DMS 273 (cell line): Measurements from ENCODE around the gene PIGN.

Experiments
- DNase-seq: peaks from one replicate; lab custom pipeline; 2025; ENCODE audit not compliant: unreplicated experiment; lab: John Stamatoyannopoulos, UW

Gene PIGN

DNA sequence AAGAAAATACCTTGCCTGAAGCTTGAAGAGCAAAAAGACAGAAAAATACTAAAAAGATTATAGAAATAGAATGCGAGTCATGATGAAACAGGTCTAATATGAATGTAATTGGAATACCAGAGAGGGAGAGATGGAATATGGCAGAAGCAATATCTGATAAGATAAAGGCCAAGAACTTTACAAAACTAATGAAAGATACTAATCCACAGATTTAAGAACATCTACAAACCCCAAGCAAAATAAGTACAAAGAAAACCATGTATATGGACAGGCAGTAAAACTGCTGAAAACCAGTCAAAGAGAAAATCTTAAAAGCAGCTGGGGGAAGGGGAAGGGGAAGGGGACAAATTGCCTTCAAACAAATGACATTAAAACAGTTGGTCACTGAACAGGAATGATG, 67.0 kb downstream of the PIGN start:
- DNase-seq: no peak

DNA sequence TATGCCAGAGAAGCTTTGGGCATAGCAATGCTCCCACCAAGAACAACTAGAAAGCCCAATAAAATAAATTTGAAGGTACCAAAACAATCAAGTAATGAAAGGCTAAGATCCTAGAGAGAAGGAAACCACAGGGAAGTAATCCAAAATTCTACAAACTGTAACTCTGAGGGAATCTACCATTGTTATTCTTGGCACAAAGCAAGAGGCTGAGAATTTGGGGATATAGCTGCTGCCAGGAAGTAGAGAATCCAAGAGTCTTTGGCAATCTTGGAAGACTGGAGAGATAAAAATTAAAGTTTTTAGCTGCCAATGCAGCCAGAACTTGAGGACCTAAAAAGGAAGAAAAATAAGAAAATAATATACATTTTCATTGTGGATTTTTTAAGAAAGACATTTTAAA, 68.5 kb downstream of the PIGN start:
- no peak for DNase-seq

DNA sequence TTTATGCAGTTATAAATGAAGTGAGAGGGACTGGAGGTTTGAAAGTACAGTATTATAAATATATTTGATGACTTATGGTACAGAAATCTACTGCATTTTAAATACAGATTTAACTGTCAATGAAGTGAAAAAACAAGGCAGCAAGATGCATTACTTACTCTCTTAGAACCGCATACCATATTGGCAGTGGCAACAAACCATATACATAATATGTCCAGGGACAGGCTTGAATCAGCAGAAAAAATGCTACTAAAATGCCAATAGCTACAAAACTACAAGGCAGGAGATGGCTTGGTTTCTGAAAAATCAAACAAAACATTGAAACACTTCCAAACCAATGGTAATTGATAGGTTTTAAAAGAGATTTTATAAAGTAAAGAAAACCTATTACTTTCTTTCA, 77.2 kb downstream of the PIGN start:
- no peak for DNase-seq

DNA sequence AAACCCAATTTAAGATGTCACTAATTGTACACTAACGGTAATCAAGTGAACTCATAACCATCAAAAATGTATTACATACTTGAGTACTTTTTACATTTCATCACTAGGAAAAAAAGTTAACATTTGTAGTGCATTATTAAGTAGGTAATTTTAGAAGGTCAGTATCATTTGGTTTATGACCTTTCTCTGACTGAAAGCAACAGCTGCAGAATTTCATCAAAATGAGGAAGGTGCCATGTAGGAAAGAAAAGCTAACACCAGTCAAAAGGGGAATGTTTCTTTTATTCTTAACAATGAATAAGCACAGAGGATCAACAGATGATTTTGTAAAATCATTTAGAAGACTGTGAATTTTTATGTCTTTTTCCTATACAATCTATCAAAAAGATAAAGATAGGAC, 79.0 kb downstream of the PIGN start:
- no peak for DNase-seq

DNA sequence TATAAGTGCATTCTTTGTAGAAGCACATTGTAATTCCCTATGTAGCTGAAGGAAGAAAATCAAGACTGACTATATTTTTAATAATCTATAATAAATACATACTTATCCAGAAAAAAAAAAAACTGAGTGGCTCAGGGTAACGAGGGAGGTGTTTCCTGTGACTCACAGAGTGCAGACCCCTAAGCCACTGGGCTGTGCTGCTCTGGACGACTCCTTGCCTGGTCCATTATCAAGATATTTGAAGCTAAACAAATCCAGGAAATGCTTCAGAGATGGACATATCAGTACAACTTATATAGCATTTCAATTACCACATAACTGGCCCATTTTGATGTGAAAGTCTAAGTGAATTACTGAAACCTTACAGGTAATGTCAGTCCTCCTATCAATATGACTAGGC, 80.6 kb downstream of the PIGN start:
- DNase-seq: no peak

- DNase-seq: no peak
These were observed 81.5 kb downstream of the PIGN start for GRCh38 chr18:62105376-62105775.

DNA sequence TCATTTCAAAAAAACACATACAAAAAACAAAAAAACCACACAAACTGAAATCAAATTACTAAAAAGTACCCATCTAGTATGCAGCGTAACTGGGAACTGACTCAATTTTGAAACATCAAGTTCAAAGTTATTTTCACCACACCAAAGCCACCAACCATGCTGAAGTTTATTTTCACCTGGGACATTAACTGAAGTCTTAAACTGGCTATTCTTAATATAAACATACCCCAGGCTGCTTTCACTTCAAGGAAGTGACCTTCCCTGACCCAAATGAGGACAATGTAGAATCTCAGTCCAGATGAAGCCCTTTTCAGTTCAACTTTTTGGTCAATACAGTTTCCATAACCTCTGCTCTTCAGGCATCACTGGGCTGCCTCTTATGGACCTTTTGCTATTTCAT, 84.6 kb downstream of the PIGN start:
- DNase-seq: no peak

GRCh38 chr18:62101321-62101721, 85.5 kb downstream of the PIGN start:
- no peak for DNase-seq

GRCh38 chr18:62098960-62099359, 87.9 kb downstream of the PIGN start:
- no peak for DNase-seq

DNA sequence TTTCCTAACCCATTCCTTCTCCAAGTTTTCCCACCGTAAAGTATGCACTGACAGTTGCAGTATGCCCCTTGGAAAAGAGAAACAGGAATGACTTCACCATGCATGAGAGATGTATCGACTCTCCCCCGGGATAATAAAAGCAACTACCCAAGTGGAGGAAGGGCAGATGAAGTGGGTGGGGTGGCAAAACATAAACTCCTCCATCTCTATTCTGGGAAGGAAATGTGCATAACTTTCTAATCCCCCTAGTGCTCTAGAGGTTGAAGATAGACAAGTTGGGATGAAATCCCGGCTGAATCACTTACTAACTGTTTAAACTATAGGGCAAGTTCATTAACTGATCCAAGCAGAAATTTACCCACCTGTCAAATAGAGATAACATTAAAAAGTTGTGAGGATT, 89.2 kb downstream of the PIGN start:
- no peak for DNase-seq

GRCh38 chr18:62091487-62092120, 95.3 kb downstream of the PIGN start:
- no peak for DNase-seq

DNA sequence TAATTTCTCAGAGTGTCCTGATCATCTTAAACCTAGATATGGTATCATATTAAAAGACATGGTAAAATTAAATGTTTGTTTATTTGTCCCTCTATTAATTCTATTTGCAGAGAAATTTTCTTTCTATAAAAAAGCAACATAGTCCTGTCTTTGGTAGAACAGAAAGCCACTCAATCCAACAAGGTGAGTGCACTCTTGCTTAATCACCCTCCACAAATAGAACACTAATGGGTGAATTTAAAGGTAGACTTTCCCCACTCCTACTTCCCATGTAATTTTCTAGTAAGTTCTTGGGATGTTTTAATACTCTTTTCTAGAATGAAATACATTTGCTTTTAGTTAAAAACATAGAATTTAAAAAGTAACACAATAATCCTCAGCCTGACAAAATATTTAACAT, 97.7 kb downstream of the PIGN start:
- no peak for DNase-seq

GRCh38 chr18:62088156-62088555, 98.7 kb downstream of the PIGN start:
- no peak for DNase-seq

- no peak for DNase-seq
These were observed 101.1 kb downstream of the PIGN start for GRCh38 chr18:62085756-62086155.

- no peak for DNase-seq
These were observed 105.0 kb downstream of the PIGN start for GRCh38 chr18:62081761-62082294.

DNA sequence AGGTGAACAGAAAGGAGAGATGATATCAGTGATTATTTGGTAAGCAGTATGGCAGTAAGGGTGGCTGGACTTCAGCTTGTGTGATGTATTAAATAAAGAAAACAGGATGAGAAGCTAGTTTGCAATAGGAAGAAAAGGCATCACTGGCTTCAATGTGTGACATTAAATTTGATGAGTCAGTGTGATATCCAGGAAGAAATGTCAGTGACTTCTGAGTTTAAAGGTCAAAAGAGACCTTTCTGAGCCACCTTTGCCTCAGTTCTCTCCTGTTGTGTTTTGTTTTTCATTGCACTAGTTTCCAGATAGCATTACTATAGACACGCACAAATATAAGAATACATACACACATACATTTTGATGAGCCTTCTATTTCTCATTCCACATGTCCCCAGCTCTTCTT, 105.6 kb downstream of the PIGN start:
- no peak for DNase-seq

DNA sequence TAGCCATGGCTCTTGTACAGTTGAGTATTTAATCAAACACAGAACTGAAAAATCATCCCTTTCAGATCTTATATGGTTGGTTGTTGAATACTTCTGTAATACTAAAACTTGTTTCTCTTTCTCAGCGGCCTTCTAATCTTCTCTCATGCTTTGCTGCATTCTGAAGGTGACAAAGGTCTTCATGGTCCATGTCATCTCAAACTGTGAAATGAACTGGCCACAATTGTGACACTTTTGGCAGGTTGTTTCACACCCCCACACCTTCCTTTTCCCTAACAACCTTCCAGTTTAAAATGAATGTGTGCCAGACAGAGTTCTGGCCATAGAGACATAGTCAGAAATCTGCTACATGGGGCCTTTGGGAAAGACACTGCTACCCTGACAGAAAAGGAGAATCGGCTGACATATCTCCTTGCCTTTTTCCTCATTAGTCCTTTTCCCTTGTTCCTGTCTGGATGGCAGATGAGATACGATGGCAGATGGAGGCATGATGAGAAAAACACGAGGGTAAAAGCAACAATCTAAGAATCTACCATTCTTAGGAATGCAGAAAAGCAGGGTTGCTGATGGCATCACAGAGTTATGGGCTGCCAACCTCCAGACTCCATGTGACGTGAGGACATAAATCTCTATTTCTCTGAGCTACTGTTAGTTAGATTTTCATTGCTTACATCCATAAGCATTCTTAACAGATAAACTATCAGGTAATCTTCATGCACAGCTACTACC, 106.5 kb downstream of the PIGN start:
- no peak for DNase-seq

- no peak for DNase-seq
These were observed 113.2 kb downstream of the PIGN start for GRCh38 chr18:62073461-62074281.

DNA sequence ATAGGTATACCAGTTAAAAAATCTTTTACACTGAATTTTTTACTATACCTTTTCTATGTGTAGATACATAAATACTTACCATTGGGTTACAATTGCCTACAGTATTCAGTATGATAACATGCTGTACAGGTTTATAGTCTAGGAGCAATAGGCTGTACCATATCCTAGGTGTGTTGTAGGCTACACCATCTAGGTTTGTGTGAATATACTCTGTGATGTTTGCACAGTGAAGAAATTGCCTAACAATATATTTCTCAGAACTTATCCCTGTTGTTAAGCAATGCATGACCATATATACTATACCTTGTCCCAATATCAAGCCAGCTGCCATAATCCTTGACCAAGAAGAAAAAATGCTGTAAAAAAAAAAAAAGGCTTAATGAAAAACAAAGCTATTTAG, 114.5 kb downstream of the PIGN start:
- no peak for DNase-seq

DNA sequence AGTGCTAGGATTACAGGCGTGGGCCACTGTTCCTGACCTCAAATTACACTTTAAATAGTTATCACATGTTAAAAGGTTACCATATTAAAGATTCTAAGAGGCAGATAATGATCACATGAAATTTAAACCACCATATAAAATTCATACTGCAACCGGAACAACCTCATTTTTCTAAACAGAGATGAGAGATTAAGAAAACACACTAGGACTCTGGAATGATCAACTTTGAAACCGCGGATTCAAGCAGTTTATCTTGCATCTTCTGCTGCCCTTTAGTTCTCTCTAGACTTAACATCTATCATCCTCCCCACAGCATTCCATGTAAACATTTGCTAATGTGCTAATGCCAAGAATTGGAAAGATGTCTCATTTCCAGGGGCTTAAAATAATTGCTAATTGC, 115.8 kb downstream of the PIGN start:
- no peak for DNase-seq

GRCh38 chr18:62070302-62070701, 116.6 kb downstream of the PIGN start:
- peak; percentile 22 for DNase-seq

- peak; percentile 67 for DNase-seq
These were observed 117.3 kb downstream of the PIGN start for GRCh38 chr18:62069556-62069955.
